Measurements from ENCODE around the gene ARHGAP21. TPM values are rescaled to one million over a fixed set of nuclear protein-coding genes. Genes with fewer than 3 reads are reported as not detected.

The ARHGAP21 gene
- polyA plus RNA-seq, 1 donor (not counting 4 experiments of a cell fraction or from before 2014, with no cell fraction given): 78.5 TPM

DNA sequence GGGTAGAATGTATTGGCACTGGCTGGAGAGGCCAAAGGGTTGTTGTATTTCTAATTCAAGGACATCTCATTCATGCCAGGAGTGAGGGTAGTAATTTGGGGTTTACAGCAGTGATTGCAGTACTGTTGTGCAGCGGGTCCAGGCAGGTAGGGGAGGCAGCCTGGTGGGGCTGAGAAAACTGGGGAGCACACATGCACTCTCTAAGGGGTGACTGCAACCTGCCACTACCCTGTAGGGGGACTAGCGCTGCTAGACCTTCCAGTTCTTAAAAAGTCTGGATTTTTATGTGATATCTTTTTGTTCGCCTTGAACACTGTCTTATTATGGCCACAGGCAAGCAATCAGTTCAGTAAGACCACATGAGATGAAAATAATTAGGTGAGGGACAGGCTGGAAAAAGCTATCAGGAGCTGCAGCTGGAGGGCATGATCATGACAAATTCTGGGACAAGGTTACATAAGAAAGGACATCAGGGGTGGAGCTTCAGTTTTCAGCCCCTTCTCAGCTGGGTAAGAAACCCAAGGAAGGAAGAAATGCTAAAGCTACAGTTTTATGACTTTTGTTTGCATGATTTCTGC is 149.0 kb downstream of the ARHGAP21 start:
- H3K9ac ChIP-seq (ENCODE audit: control insufficient read depth, extremely low read depth, insufficient read depth, low read length): no peak overlapping the region

GRCh38 chr10:24574161-24574560 is 149.5 kb downstream of the ARHGAP21 start:
- TF ChIP-seq CTCF (optimal IDR thresholded peaks at IDR 0.05 in 1 of 3, IDR thresholded peaks at IDR 0.05 in 1 of 3, conservative IDR thresholded peaks at IDR 0.05 in 1 of 3; ENCODE audit: extremely low read depth in 1 of 3, insufficient read depth in 2 of 3, low read length in 3 of 3) (no peak), EZH2 (IDR thresholded peaks at IDR 0.05; ENCODE audit: low read length) (no peak)
- no peak for FAIRE-seq

More for the DNA sequence above, 149.0 kb downstream of the ARHGAP21 start:
- Histone ChIP-seq H2AFZ (ENCODE audit: control insufficient read depth, low read length) (no peak overlapping the region), H3K4me1 (ENCODE audit: control insufficient read depth, extremely low read depth, insufficient read depth, low read length) (no peaks in the 10 kb centered on the region), H3K4me2 (ENCODE audit: control insufficient read depth, extremely low read depth, insufficient read depth, low read depth, low read length) (no peak overlapping the region), H3K4me3 (ENCODE audit: control insufficient read depth in 2 of 3, extremely low read depth in 1 of 3, insufficient read depth in 2 of 3, low read depth in 1 of 3, low read length in 3 of 3) (no peak overlapping the region), H3K36me3 (ENCODE audit: control insufficient read depth in 2 of 2, extremely low read depth in 1 of 2, insufficient read depth in 2 of 2, low read length in 2 of 2) (no peaks in the 10 kb centered on the region), H3K9me1 (ENCODE audit: control insufficient read depth, extremely low read depth, insufficient read depth, low read length) (no peaks in the 10 kb centered on the region), H3K79me2 (ENCODE audit: control insufficient read depth, insufficient read depth, low read length) (no peaks in the 10 kb centered on the region), H3K9me3 (ENCODE audit: control insufficient read depth, low read depth, low read length) (no peaks in the 10 kb centered on the region), H3K27me3 (ENCODE audit: control insufficient read depth, extremely low read depth, insufficient read depth, low read length) (peaks cover 3% of the 10 kb centered on the region), H4K20me1 (ENCODE audit: control insufficient read depth, extremely low read depth, insufficient read depth, low read length) (no peaks in the 10 kb centered on the region), H3K27ac (ENCODE audit: control insufficient read depth, insufficient read depth, low read length) (no peak overlapping the region)
- no peak for FAIRE-seq
- dilution Hi-C loops (cut with MboI; ENCODE audit: extremely low pct_ligation_motif_present, low sequenced_read_pairs): no loop called here
- no peak for DNase-seq (ENCODE audit: low read depth, low spot score)
- TF ChIP-seq CTCF (optimal IDR thresholded peaks at IDR 0.05 in 1 of 3, IDR thresholded peaks at IDR 0.05 in 1 of 3, conservative IDR thresholded peaks at IDR 0.05 in 1 of 3; ENCODE audit: extremely low read depth in 1 of 3, insufficient read depth in 2 of 3, low read length in 3 of 3) (no peak), EZH2 (IDR thresholded peaks at IDR 0.05; ENCODE audit: low read length) (no peak)

More at GRCh38 chr10:24574161-24574560, 149.5 kb downstream of the ARHGAP21 start:
- Histone ChIP-seq H3K79me2 (ENCODE audit: control insufficient read depth, insufficient read depth, low read length) (no peaks in the 10 kb centered on the region), H2AFZ (ENCODE audit: control insufficient read depth, low read length) (no peak overlapping the region), H4K20me1 (ENCODE audit: control insufficient read depth, extremely low read depth, insufficient read depth, low read length) (no peaks in the 10 kb centered on the region), H3K4me3 (ENCODE audit: control insufficient read depth in 2 of 3, extremely low read depth in 1 of 3, insufficient read depth in 2 of 3, low read depth in 1 of 3, low read length in 3 of 3) (no peak overlapping the region), H3K9me1 (ENCODE audit: control insufficient read depth, extremely low read depth, insufficient read depth, low read length) (no peaks in the 10 kb centered on the region), H3K27ac (ENCODE audit: control insufficient read depth, insufficient read depth, low read length) (no peak overlapping the region), H3K4me2 (ENCODE audit: control insufficient read depth, extremely low read depth, insufficient read depth, low read depth, low read length) (no peak overlapping the region), H3K9me3 (ENCODE audit: control insufficient read depth, low read depth, low read length) (no peaks in the 10 kb centered on the region), H3K4me1 (ENCODE audit: control insufficient read depth, extremely low read depth, insufficient read depth, low read length) (no peaks in the 10 kb centered on the region), H3K27me3 (ENCODE audit: control insufficient read depth, extremely low read depth, insufficient read depth, low read length) (peaks cover 3% of the 10 kb centered on the region), H3K9ac (ENCODE audit: control insufficient read depth, extremely low read depth, insufficient read depth, low read length) (no peak overlapping the region), H3K36me3 (ENCODE audit: control insufficient read depth in 2 of 2, extremely low read depth in 1 of 2, insufficient read depth in 2 of 2, low read length in 2 of 2) (no peaks in the 10 kb centered on the region)
- DNase-seq (ENCODE audit: low read depth, low spot score): no peak
- dilution Hi-C loops (cut with MboI; ENCODE audit: extremely low pct_ligation_motif_present, low sequenced_read_pairs): no loop called here
